H9 (cell line): ENCODE results near the gene URI1. TPM values are rescaled to one million over a fixed set of nuclear protein-coding genes. Genes with fewer than 3 reads are reported as not detected.
A peak's percentile ranks its signal among the peaks of the same experiment; 100 is the strongest.

Experiments
- DNase-seq: peaks from one replicate; pipeline ENCODE4 v3.0.0-alpha.2; 2017
- H2AFZ ChIP-seq: one replicate; pipeline ENCODE4 v1.6.1; 2013; ENCODE audit warnings: mild to moderate bottlenecking, low read length, control low read depth, moderate library complexity
- H2AK5ac ChIP-seq: 2 replicates; pipeline ENCODE4 v1.6.1; 2013; ENCODE audit warnings: low read length, control low read depth, mixed read lengths; ENCODE audit not compliant: insufficient read length
- H2BK120ac ChIP-seq: one replicate; pipeline ENCODE4 v1.6.1; 2013; ENCODE audit warnings: low read depth, mild to moderate bottlenecking, low read length, control low read depth, inconsistent platforms; ENCODE audit not compliant: poor library complexity, severe bottlenecking
- H2BK12ac ChIP-seq: 2 replicates; pipeline ENCODE4 v1.6.1; 2013; ENCODE audit warnings: low read length, control low read depth, mixed read lengths, low read depth; ENCODE audit not compliant: insufficient read length
- H2BK15ac ChIP-seq: 2 replicates; pipeline ENCODE4 v1.6.1; 2013; ENCODE audit warnings: low read depth, low read length, control low read depth
- H2BK20ac ChIP-seq: one replicate; pipeline ENCODE4 v1.6.1; 2013; ENCODE audit warnings: low read depth, mild to moderate bottlenecking, low read length, control low read depth, inconsistent platforms; ENCODE audit not compliant: poor library complexity, severe bottlenecking
- H2BK5ac ChIP-seq: 2 replicates; pipeline ENCODE4 v1.6.1; 2013; ENCODE audit warnings: low read length, control low read depth, mixed read lengths; ENCODE audit not compliant: insufficient read length
- H3K14ac ChIP-seq: 2 replicates; pipeline ENCODE4 v1.6.1; 2013; ENCODE audit warnings: low read length, control low read depth; ENCODE audit not compliant: insufficient read depth
- H3K18ac ChIP-seq: 2 replicates; pipeline ENCODE4 v1.6.1; 2013; ENCODE audit warnings: low read depth, mild to moderate bottlenecking, mixed read lengths, low read length, control low read depth; ENCODE audit not compliant: insufficient read length
- H3K23ac ChIP-seq: 2 replicates; pipeline ENCODE4 v1.6.1; 2013; ENCODE audit warnings: low read length, control low read depth, mixed read lengths, low read depth; ENCODE audit not compliant: insufficient read length
- H3K23me2 ChIP-seq: 2 replicates; pipeline ENCODE4 v1.6.1; 2013; ENCODE audit warnings: low read depth, mild to moderate bottlenecking, mixed read lengths, low read length, control low read depth; ENCODE audit not compliant: insufficient read length, poor library complexity, severe bottlenecking
- H3K27ac ChIP-seq: 2 replicates; pipeline ENCODE4 v1.5.1; 2013; ENCODE audit warnings: low read length, control low read depth, mixed read lengths, low read depth; ENCODE audit not compliant: insufficient read length
- H3K27me3 ChIP-seq: 2 replicates; pipeline ENCODE4 v1.6.1; 2013; ENCODE audit warnings: low read length, control low read depth, inconsistent platforms; ENCODE audit not compliant: insufficient read depth
- H3K4ac ChIP-seq: 2 replicates; pipeline ENCODE4 v1.6.1; 2013; ENCODE audit warnings: low read depth, mild to moderate bottlenecking, control low read depth, inconsistent platforms, low read length, moderate library complexity
- H3K4me1 ChIP-seq: 2 replicates; pipeline ENCODE4 v1.6.1; 2013; ENCODE audit warnings: low read length, control low read depth, inconsistent platforms; ENCODE audit not compliant: insufficient read depth
- H3K4me2 ChIP-seq: 2 replicates; pipeline ENCODE4 v1.6.1; 2013; ENCODE audit warnings: low read length, control low read depth, mixed read lengths; ENCODE audit not compliant: insufficient read length, insufficient read depth
- H3K56ac ChIP-seq: 2 replicates; pipeline ENCODE4 v1.6.1; 2013; ENCODE audit warnings: low read depth, mild to moderate bottlenecking, mixed read lengths, low read length, control low read depth; ENCODE audit not compliant: insufficient read length
- H3K79me1 ChIP-seq: 2 replicates; pipeline ENCODE4 v1.6.1; 2013; ENCODE audit warnings: low read depth, mild to moderate bottlenecking, moderate library complexity, low read length, control low read depth, inconsistent platforms; ENCODE audit not compliant: insufficient read depth, poor library complexity, severe bottlenecking
- H3K79me2 ChIP-seq: 2 replicates; pipeline ENCODE4 v1.6.1; 2013; ENCODE audit warnings: low read length, control low read depth, inconsistent platforms; ENCODE audit not compliant: insufficient read depth
- H3K9ac ChIP-seq: 2 replicates; pipeline ENCODE4 v1.6.1; 2013; ENCODE audit warnings: low read length, control low read depth, mixed read lengths; ENCODE audit not compliant: insufficient read length; ENCODE audit errors: extremely low read depth
- H3K9me3 ChIP-seq: one replicate; pipeline ENCODE4 v1.6.1; 2013; ENCODE audit warnings: low read depth, low read length, inconsistent platforms; ENCODE audit not compliant: control insufficient read depth
- H3T11ph ChIP-seq: one replicate; pipeline ENCODE4 v1.6.1; 2013; ENCODE audit warnings: mild to moderate bottlenecking, low read length, control low read depth, inconsistent platforms
- H4K20me1 ChIP-seq: one replicate; pipeline ENCODE4 v1.6.1; 2013; ENCODE audit not compliant: control insufficient read depth, insufficient read length, insufficient read depth
- H4K5ac ChIP-seq: 2 replicates; pipeline ENCODE4 v1.6.1; 2013; ENCODE audit warnings: low read depth, mild to moderate bottlenecking, mixed read lengths, low read length, control low read depth; ENCODE audit not compliant: insufficient read length
- H4K8ac ChIP-seq: replicated peaks from 2 replicates; pipeline ENCODE4 v1.6.1; 2013; ENCODE audit warnings: low read length, control low read depth, mixed read lengths, low read depth; ENCODE audit not compliant: insufficient read length
- H4K91ac ChIP-seq: 2 replicates; pipeline ENCODE4 v1.6.1; 2013; ENCODE audit warnings: low read depth, mild to moderate bottlenecking, moderate library complexity, mixed read lengths, low read length, control low read depth; ENCODE audit not compliant: insufficient read length
- H3K27ac Mint-ChIP-seq, 3 experiments: 2 replicates in 2 of 3; 3 replicates in 1 of 3; pipeline ENCODE4 v1.8.0; 2020 to 2021; ENCODE audit warnings: mixed read lengths in 3 of 3, mild to moderate bottlenecking in 1 of 3, moderate library complexity in 1 of 3
- H3K27me3 Mint-ChIP-seq: 2 replicates; pipeline ENCODE4 v1.8.0; 2021; ENCODE audit warnings: low read depth, mild to moderate bottlenecking, moderate library complexity, mixed read lengths
- H3K36me3 Mint-ChIP-seq, 3 experiments: 2 replicates in 2 of 3; 3 replicates in 1 of 3; pipeline ENCODE4 v1.8.0; 2020 to 2021; ENCODE audit warnings: low read depth in 3 of 3, mixed read lengths in 3 of 3; ENCODE audit not compliant: insufficient read depth in 1 of 3
- H3K4me1 Mint-ChIP-seq, 2 experiments: 2 replicates each; pipeline ENCODE4 v1.8.0; 2020; ENCODE audit warnings: mixed read lengths in 2 of 2
- H3K4me3 Mint-ChIP-seq, 2 experiments: 2 replicates in 1 of 2; 3 replicates in 1 of 2; pipeline ENCODE4 v1.8.0; 2020 to 2021; ENCODE audit warnings: mild to moderate bottlenecking in 2 of 2, mixed read lengths in 2 of 2, moderate library complexity in 1 of 2
- H3K9me3 Mint-ChIP-seq, 2 experiments: 2 replicates in 1 of 2; 3 replicates in 1 of 2; pipeline ENCODE4 v1.8.0; 2020; ENCODE audit warnings: mild to moderate bottlenecking in 2 of 2, mixed read lengths in 2 of 2, moderate library complexity in 1 of 2
- CTCF ChIP-seq: fragments of 200-600 bp; sonication (generic); conservative IDR thresholded peaks from 3 replicates; pipeline ENCODE4 v1.8.0; 2021; ENCODE audit warnings: antibody characterized with exemption, mild to moderate bottlenecking
- WGBS: extraction: QIAGEN DNeasy Blood & Tissue Kit; methylation state at CpG from one replicate; pipeline ENCODE4 v1.1.7; 2013; ENCODE audit warnings: missing lambda C conversion rate, low lambda C conversion rate, mixed read lengths; ENCODE audit not compliant: insufficient read length; ENCODE audit errors: extremely low coverage; 5-methylcytosine and 5-hydroxymethylcytosine counted together
- total RNA-seq: library from RNA; stranded (reverse); gene quantifications from 2 replicates; pipeline ENCODE4 v1.2.1, GENCODE V29; 2021

Gene URI1
- total RNA-seq, 1 experiment from 2014 or later, result 54.3 TPM

- Histone ChIP-seq H3K18ac (no peak overlapping the region), H3T11ph (no peak overlapping the region), H3K4ac (no peak overlapping the region), H3K79me2 (peaks cover 26% of the 10 kb centered on the region; the same call in 1 of the 2 replicates), H3K23me2 (no peaks in the 10 kb centered on the region), H2BK12ac (no peak overlapping the region), H2BK20ac (no peak overlapping the region), H4K91ac (no peak overlapping the region), H2AK5ac (no peak overlapping the region), H3K9me3 (no peaks in the 10 kb centered on the region), H3K27ac (no peak overlapping the region), H4K8ac (no peak overlapping the region), H2BK5ac (no peak overlapping the region), H3K79me1 (peaks cover 8% of the 10 kb centered on the region), H4K20me1 (no peaks in the 10 kb centered on the region), H3K23ac (no peak overlapping the region), H2BK15ac (no peak overlapping the region), H3K14ac (no peak overlapping the region; the same call in 1 of the 2 replicates), H2BK120ac (no peak overlapping the region), H2AFZ (no peak overlapping the region), H3K56ac (no peak overlapping the region), H4K5ac (no peak overlapping the region), H3K9ac (no peak overlapping the region), H3K4me1 (no peaks in the 10 kb centered on the region; the same call in 1 of the 2 replicates), H3K4me2 (no peak overlapping the region), H3K27me3 (no peaks in the 10 kb centered on the region)
- Mint-ChIP-seq H3K4me3 (no peak overlapping the region), H3K9me3 (no peaks in the 10 kb centered on the region), H3K27me3 (no peaks in the 10 kb centered on the region), H3K36me3 (no peaks in the 10 kb centered on the region), H3K27ac (peak overlapping the region in 1 of 3 experiments; percentile 21; a peak in 1 of 7 replicates), H3K4me1 (peaks cover 17 to 27% of the 10 kb centered on the region in 2 experiments)
- TF ChIP-seq CTCF, result no peak
- DNase-seq, result no peak
- no CpG with 5 or more reads among the region's 4 CpGs for WGBS
These were observed 21.5 kb downstream of the URI1 start for GRCh38 chr19:29963576-29963975.
